Fibroblast of lung (primary cell): Measurements from ENCODE around the gene USP13.

Experiments
- CTCF ChIP-seq, 2 donors: IDR thresholded peaks in 1 of 2; conservative IDR thresholded peaks in 1 of 2; 1 replicate in 1 of 2; 2 replicates in 1 of 2; pipeline ENCODE4 v1.5.1; 2011 to 2012; ENCODE audit warnings: low read length in 2 of 2, control low read depth in 1 of 2, inconsistent platforms in 1 of 2, low read depth in 1 of 2, mild to moderate bottlenecking in 1 of 2
- EZH2 ChIP-seq: IDR thresholded peaks from 2 replicates; pipeline ENCODE4 v1.5.1; 2012; ENCODE audit warnings: low read length, control low read depth, mild to moderate bottlenecking; ENCODE audit errors: missing control alignments

- no peak for TF ChIP-seq CTCF (conservative IDR thresholded peaks at IDR 0.05 in 1 of 2, IDR thresholded peaks at IDR 0.05 in 1 of 2; ENCODE audit: low read depth in 1 of 2, low read length in 2 of 2)
- no peak for TF ChIP-seq EZH2
Measured at GRCh38 chr3:179604321-179605078, 48.3 kb upstream of the USP13 start, which contains the start of the genes MRPL47 and NDUFB5.
